ENCODE measurements around the gene MEIOC.

Gene MEIOC

DNA sequence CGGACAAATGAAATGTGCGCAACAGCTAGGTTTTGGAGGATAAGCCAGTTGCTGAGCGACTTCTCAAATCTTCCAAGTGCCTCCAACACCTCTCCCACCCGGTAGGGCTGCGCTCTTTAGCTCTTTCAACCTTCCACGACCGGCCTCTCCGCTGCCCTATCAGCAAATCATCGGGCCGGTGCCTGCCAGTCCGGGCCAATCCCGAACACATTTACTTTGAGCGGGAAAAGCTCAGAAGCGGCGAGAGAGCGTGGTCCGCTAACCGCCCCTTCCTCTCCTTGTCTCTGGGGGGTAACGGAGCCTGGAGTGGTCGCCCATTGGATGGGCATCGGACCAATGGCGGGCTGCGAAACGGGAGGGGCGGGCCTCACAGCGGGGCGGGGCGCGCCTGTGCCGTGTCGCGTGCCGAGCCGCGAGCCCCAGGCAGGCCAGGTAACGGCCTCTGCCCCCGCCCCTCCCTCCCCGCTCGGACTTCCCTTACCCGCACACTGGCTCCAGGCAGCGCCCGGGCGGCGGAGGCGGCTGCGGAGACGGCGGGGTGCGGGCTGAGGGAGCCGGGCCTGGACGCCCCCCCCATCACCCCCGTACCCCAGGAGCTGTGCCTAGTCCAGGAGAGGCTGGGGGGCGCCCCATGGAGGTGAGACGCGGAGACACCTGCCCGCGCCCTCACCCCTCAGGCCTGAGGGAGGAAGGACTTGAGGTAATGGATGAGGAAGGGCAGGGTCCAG lies at the start of gene MEIOC:
TSS of gene MEIOC (plus strand) at position 486 of the 728 bp plus-strand sequence. CDS start at position 632, 146 bp downstream.
- peak; percentile 16; the same call in 1 of the 2 replicates for TF ChIP-seq CTCF (conservative IDR thresholded peaks at IDR 0.05; ENCODE audit: low read length)
- no peak for DNase-seq (ENCODE audit: low read depth)
- peak within 1 kb of the TSS; percentile 29 for H3K4me3 ChIP-seq (ENCODE audit: low read length)

GRCh38 chr17:44606658-44607057 lies 49.6 kb upstream of the MEIOC start:
- no peak for TF ChIP-seq CTCF (conservative IDR thresholded peaks at IDR 0.05; ENCODE audit: low read length)
- no peak overlapping the region for H3K4me3 ChIP-seq (ENCODE audit: low read length)
- no peak for DNase-seq (ENCODE audit: low read depth)

DNA sequence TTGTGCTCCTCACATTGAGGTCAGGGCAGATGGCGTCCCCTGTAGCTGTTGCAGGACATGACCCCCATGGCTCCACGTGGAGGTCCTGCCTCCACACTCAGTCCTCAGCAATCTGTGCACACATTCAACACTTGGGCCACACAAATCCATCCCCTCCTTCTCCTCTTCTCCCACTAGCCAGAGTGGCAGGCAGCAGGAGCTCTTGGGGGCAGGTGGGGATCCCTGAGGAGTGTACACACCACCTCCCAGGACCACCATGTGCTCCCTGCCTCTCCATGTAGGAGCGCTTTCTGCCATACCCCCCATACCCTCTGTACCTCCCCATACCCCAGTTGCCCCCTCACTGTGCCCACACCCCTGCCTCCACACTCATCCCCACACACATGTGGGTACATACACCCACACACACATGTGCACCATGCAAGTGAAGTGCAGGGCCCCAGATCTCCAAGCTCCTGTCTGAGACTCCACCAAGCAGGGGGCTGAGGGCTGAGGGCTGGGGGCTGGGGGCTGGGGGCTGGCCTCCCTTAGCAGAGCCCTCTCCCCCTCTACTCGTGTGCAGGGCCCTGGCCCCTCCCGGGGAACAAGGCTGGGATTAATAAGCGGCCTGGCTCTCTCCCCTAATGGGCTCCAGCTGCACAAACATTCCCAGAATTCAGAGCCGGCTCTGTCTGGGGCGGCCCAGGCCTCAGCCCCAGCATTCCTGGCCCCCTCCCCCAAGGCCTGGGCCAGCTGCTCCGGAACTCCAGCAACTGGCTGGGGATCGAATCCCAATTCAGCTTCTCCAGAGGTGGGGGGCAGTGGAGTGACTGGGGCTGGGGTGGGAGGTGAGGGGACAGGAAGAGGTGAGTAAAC lies 48.2 kb upstream of the MEIOC start:
- no peak for TF ChIP-seq CTCF (conservative IDR thresholded peaks at IDR 0.05; ENCODE audit: low read length)
- DNase-seq (ENCODE audit: low read depth) = peak; percentile 81
- no peak overlapping the region for H3K4me3 ChIP-seq (ENCODE audit: low read length)

DNA sequence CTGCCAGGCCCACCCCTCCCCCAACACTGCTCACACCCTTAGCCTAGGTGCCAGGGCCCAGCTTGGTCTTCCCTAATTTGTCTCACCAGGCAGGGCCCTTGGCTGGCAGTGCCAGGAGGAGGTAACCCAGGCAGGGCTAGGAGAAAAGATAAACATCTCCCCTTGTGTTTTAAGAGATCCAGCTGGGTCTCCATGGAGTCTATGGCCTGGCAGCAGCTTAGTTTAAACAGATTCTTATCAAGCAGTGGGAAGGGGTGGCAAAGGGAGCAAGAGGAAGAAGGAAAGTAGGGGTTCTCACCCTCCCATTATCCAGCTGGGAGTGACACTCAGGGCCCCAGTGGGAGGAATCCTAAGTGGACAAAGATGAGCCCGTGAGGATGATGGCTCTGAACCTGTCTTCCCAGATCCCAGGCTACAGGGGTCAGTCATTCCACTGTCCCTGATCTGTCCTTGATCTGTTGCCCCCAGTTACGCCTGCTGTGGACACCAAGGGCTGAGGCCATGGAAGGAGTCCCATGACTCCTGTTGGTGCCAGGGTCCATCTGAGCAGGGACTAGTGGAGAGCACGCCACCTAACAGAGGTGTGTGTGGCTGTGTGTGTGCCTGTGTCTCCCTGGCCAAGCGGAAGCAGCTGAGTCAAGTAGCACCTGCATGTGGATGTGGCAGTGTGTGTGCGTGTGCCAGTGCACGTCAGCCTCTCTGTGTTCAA lies 47.4 kb upstream of the MEIOC start:
- H3K4me3 ChIP-seq (ENCODE audit: low read length) = no peak overlapping the region
- TF ChIP-seq CTCF (conservative IDR thresholded peaks at IDR 0.05; ENCODE audit: low read length) = no peak
- no peak for DNase-seq (ENCODE audit: low read depth)

GRCh38 chr17:44610331-44610730 lies 45.9 kb upstream of the MEIOC start:
- no peak overlapping the region for H3K4me3 ChIP-seq (ENCODE audit: low read length)
- no peak for TF ChIP-seq CTCF (conservative IDR thresholded peaks at IDR 0.05; ENCODE audit: low read length)
- no peak for DNase-seq (ENCODE audit: low read depth)

- no peak overlapping the region for H3K4me3 ChIP-seq (ENCODE audit: low read length)
- no peak for TF ChIP-seq CTCF (conservative IDR thresholded peaks at IDR 0.05; ENCODE audit: low read length)
- DNase-seq (ENCODE audit: low read depth) = peak; percentile 58
These were observed 45.4 kb upstream of the MEIOC start for GRCh38 chr17:44610871-44611270.
